Muscle layer of colon (tissue), 2 donors: ENCODE results near the gene DLGAP1.
A peak's percentile ranks its signal among the peaks of the same experiment; 100 is the strongest.

Experiments
- H3K27ac ChIP-seq: one replicate; pipeline ENCODE4 v1.7.0; 2013; ENCODE audit warnings: low read depth, mild to moderate bottlenecking, low read length, moderate library complexity
- H3K27me3 ChIP-seq, 2 donors: one replicate each; pipeline ENCODE4 v1.7.0; 2013; ENCODE audit warnings: low read length in 2 of 2, mild to moderate bottlenecking in 2 of 2; ENCODE audit not compliant: insufficient read depth in 2 of 2, control insufficient read depth in 1 of 2
- H3K36me3 ChIP-seq: one replicate; pipeline ENCODE4 v1.7.0; 2013; ENCODE audit warnings: mild to moderate bottlenecking, low read length; ENCODE audit not compliant: insufficient read depth
- H3K4me1 ChIP-seq: one replicate; pipeline ENCODE4 v1.7.0; 2013; ENCODE audit warnings: mild to moderate bottlenecking, low read length; ENCODE audit not compliant: insufficient read depth
- H3K4me3 ChIP-seq, 2 donors: one replicate each; pipeline ENCODE4 v1.7.0; 2013; ENCODE audit warnings: low read length in 2 of 2, low read depth in 1 of 2, mild to moderate bottlenecking in 1 of 2, moderate library complexity in 1 of 2
- H3K9ac ChIP-seq: one replicate; pipeline ENCODE4 v1.7.0; 2013; ENCODE audit warnings: low read length
- H3K9me3 ChIP-seq: one replicate; pipeline ENCODE4 v1.7.0; 2013; ENCODE audit warnings: mild to moderate bottlenecking, low read length
- donor health status: abdominal sarcoma.
- donor health status: Adenocarcinoma of cecum.

The DLGAP1 gene

DNA sequence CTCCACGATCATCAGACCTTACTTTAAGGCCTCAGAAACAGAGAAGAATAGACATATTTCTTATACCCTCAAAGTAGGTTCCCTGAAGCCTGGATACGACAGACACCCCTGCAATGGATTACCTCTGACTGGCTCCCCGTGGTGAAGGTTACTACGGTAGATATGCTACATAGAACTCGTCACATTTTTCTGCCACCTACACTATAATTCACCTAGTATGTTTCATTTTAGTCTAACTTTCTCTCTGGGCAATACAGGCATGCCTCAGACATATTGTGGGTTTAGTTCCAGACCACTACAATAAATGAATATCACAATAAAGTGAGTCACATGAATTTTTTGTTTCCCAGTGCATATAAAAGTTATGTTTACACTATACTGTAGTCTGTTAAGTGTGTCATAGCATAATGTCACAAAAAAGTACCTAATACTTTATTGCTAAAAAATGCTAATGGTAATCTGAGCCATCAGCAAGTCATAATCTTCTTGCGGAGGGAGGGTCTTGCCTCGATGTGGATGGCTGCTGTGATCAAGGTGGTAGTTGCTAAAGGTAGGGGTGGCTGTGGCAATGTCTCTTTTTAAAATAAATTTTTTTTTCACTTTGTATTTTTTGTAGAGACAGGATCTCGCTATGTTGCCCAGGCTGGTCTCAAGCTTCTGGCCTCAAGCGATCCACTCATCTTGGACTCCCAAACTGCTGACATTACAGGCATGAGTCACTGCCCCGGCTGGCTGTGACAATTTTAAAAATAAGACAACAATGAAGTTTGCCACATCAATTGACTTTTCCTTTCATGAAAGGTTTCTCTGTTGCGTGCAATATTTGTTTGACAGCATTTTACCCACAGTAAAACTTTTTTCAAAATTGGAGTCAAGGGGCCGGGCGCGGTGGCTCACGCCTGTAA is 940.5 kb downstream of the DLGAP1 start:
- no peaks in the 10 kb centered on the region for H3K9me3 ChIP-seq
- no peak overlapping the region for H3K9ac ChIP-seq
- no peak overlapping the region for H3K4me3 ChIP-seq
- H3K27me3 ChIP-seq = no peaks in the 10 kb centered on the region
- H3K36me3 ChIP-seq = no peaks in the 10 kb centered on the region
- no peaks in the 10 kb centered on the region for H3K4me1 ChIP-seq
- no peak overlapping the region for H3K27ac ChIP-seq

DNA sequence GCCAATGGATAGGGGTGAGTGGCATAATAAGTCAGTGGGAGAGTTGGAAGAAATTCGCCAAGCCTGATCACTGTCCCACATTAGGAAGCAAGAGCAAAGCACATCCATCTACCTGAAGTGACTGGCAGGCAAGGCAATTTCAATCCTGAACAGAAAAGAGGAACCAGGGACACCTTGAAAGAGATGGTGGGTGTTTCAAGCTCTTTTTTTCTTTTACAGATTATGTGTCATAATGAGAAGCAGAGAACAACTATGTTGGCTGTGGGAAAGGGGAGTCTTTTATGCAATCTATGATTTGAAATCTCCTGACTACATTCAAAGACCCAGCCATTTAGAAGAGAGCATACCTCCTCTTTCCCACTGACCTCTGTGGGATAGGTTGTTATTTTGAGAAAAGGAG is 941.6 kb downstream of the DLGAP1 start:
- Histone ChIP-seq H3K9me3 (no peaks in the 10 kb centered on the region), H3K36me3 (no peaks in the 10 kb centered on the region), H3K27ac (no peak overlapping the region), H3K4me1 (no peaks in the 10 kb centered on the region), H3K4me3 (no peak overlapping the region), H3K27me3 (no peaks in the 10 kb centered on the region), H3K9ac (no peak overlapping the region)

DNA sequence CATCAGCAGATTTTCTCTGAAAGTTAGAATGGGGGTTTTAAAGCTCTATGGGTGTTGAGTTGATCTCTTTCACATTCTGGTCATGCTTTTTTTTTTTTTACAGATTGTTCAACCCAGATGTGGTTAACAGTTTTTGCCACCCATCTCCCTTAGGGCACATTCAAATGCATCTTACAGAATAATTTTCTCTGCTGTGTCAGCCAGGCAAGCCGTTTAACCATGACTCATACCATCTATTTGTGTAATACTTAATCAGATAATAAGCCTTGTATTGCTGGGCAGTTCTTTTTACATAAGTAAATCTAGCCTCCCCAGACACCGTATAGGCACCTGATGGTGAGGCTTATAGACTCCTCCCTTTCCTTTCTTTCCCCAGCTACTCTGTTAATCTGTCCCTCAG is 943.1 kb downstream of the DLGAP1 start:
- no peaks in the 10 kb centered on the region for H3K9me3 ChIP-seq
- H3K36me3 ChIP-seq = no peaks in the 10 kb centered on the region
- no peaks in the 10 kb centered on the region for H3K4me1 ChIP-seq
- H3K9ac ChIP-seq = no peak overlapping the region
- H3K27me3 ChIP-seq = no peaks in the 10 kb centered on the region
- H3K27ac ChIP-seq = no peak overlapping the region
- no peak overlapping the region for H3K4me3 ChIP-seq

DNA sequence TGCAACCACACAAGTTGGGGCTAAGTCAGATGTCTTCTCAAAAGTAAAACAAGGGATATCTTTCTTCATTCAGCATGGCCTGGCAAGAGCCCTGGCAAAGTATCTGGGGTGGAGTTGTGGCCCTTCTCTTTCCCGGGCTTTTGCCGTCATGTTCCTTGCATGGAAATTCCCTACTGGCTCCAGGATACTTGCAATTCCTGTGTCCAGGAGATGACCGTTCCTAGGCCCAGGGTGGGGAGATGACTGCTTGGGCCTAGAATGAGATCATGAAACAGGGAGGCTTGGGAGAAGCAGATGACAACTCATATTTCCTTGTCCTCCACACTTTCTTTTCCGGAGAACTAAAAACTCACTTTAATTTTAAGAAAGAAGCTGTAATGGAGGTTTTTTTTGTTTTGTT is 944.2 kb downstream of the DLGAP1 start:
- Histone ChIP-seq H3K36me3 (no peaks in the 10 kb centered on the region), H3K27ac (no peak overlapping the region), H3K9me3 (no peaks in the 10 kb centered on the region), H3K4me1 (no peaks in the 10 kb centered on the region), H3K4me3 (no peak overlapping the region), H3K27me3 (no peaks in the 10 kb centered on the region), H3K9ac (no peak overlapping the region)

DNA sequence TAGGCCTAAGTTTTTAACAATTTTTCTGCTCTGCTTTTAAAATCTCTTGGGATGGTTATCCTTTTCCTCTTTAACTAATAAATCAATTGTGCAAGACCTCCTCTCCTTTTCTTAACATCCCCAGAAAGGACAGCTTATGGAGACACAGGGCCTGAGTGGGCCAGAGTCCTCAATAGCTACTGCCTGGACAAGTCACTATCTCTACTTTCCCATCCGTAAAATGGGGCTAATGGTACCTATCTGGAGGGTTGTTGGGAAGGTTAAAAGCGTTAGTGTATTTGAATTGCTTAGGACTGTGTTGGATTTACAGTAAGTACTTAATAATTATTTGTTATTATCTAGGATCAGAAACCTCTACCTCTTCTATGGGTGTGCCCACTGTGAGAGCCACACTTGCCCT is 945.1 kb downstream of the DLGAP1 start:
- Histone ChIP-seq H3K4me1 (no peaks in the 10 kb centered on the region), H3K27me3 (no peaks in the 10 kb centered on the region), H3K9me3 (no peaks in the 10 kb centered on the region), H3K27ac (no peak overlapping the region), H3K4me3 (no peak overlapping the region), H3K9ac (no peak overlapping the region), H3K36me3 (no peaks in the 10 kb centered on the region)

DNA sequence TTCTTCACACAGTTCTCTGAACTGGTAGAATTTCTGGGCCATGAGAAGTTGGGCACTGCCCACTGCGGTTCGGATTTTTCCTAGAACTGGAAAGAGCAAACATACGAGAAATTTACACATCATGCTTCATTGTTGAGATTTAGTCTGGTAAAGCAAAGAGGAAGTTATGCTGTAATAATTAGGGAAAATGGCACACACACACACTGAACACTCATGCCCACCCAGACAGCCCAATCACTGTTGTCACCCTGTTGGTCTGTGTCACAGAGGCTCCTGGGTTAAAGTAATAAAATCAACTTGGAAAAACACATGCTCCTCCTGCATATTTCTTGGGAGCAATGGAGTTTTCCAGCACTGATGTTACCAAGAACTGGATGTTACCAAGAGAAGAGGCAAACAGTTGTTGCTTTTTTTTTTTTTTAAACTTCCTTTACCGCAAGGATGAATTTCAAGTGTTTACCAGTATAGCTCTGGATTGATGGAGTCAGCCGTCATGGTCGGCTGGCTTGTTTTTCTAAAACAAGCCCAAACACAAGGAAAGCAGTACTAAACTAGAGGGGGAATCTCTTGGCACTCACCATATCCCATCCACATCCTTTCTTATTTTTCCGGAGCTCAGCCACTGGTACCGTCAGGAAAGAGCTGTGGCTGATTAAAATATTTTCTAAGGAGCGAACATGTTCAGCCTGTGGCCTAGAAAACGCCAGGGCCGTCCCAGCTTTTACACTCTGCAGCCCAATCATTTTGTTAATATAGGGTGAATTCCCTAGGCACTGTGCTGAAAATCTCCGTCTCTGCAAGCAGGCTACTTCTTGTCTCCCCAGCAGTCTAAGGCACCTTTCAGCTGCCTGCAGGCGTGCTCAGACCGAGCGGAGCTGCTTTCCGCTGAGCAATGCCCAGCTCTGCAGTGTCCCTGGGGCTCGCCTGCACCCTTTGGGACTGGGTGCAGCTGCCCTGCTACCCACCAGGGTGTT is 946.2 kb downstream of the DLGAP1 start:
- no peaks in the 10 kb centered on the region for H3K27me3 ChIP-seq
- no peaks in the 10 kb centered on the region for H3K9me3 ChIP-seq
- H3K27ac ChIP-seq = no peak overlapping the region
- no peaks in the 10 kb centered on the region for H3K4me1 ChIP-seq
- H3K36me3 ChIP-seq = no peaks in the 10 kb centered on the region
- H3K4me3 ChIP-seq = no peak overlapping the region
- H3K9ac ChIP-seq = no peak overlapping the region

DNA sequence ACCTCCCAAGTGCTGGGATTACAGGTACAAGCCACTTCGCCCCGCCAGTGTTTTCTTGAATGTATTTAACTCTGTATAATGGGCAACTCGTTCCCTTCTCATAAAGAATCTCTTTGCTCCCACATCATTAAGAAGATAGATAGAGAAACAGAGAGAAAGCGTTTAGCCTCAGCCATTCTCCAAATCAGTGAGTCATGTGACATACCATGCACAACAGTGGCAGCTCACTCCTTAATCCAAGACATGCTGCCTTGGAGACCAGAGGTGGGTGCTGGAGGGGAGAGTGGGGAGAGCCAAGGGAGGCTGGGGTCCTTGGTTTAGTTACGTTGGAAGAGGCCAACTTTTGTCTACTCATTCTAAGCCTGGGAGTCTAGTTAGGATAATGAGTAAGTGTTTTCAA is 950.5 kb downstream of the DLGAP1 start:
- H3K9me3 ChIP-seq = no peaks in the 10 kb centered on the region
- no peak overlapping the region for H3K9ac ChIP-seq
- H3K4me1 ChIP-seq = peaks cover 5% of the 10 kb centered on the region
- no peaks in the 10 kb centered on the region for H3K36me3 ChIP-seq
- H3K27ac ChIP-seq = no peak overlapping the region
- H3K4me3 ChIP-seq = no peak overlapping the region
- H3K27me3 ChIP-seq = no peaks in the 10 kb centered on the region

DNA sequence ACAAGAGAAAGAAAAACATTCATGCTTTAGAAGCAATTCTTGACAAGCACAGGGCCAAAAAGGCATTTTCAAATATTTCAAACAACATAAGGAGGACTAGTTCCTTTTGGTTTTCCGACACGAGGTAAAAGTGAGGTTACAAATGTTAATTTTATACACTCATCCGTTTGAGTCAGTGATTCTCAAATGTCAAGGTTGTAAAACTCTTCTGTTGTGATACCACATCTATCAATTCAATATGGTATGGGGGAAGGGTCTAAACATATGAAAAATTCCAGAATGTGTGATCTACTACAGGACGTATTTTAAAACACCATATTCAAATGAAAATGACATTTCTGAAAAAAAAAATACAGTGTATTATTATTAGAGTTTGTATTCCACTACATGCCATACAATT is 952.5 kb downstream of the DLGAP1 start:
- Histone ChIP-seq H3K4me1 (peaks cover 10% of the 10 kb centered on the region), H3K4me3 (no peak overlapping the region), H3K27ac (no peak overlapping the region), H3K9me3 (no peaks in the 10 kb centered on the region), H3K9ac (no peak overlapping the region), H3K27me3 (no peaks in the 10 kb centered on the region), H3K36me3 (no peaks in the 10 kb centered on the region)

DNA sequence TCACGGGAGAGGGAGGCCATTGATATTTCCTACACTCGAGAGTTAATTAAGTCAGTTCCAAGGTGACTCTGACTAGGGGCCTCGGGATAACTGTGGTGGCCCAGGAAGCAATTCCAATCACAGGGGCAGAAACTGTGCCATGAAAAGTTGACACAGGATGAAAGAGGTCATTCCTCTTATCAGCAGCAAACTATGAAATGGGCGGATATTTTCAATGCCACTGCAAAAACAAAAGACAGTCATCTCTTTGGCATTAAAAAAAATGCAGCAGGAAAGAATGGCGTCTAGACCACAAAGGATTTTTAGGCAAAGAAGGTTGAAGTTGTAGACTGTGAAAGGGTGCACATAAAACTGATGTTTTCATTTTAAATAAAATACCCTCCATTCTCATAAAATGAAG is 955.1 kb downstream of the DLGAP1 start:
- Histone ChIP-seq H3K4me3 (peak overlapping the region in 1 of 2 donors; percentile 60), H3K27ac (no peak overlapping the region), H3K9ac (no peak overlapping the region), H3K9me3 (no peaks in the 10 kb centered on the region), H3K36me3 (no peaks in the 10 kb centered on the region), H3K4me1 (peaks cover 10% of the 10 kb centered on the region), H3K27me3 (no peaks in the 10 kb centered on the region)

DNA sequence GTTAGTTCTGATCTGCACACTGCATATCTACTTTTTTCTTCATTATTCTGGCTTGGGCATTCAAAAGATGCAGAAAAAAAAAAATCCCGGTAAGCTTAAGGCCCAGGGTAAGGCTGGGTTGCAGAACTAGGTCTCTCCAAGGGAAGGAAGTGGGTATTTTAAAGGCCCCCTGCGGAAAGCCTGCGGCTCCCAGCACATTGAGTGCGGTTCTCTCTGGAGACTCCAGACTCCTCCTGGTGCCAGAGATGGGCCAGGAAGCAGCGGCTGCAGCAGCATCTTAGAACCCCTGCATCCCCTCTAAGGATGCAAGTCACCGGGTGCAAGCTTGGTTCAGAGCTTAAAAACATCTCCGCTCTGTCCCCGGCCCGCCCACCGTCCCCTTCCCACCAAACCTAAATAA is 955.6 kb downstream of the DLGAP1 start:
- Histone ChIP-seq H3K9me3 (no peaks in the 10 kb centered on the region), H3K4me1 (peaks cover 10% of the 10 kb centered on the region), H3K36me3 (no peaks in the 10 kb centered on the region), H3K9ac (no peak overlapping the region), H3K4me3 (peak overlapping the region; percentile 44 to 60), H3K27ac (no peak overlapping the region), H3K27me3 (no peaks in the 10 kb centered on the region)

DNA sequence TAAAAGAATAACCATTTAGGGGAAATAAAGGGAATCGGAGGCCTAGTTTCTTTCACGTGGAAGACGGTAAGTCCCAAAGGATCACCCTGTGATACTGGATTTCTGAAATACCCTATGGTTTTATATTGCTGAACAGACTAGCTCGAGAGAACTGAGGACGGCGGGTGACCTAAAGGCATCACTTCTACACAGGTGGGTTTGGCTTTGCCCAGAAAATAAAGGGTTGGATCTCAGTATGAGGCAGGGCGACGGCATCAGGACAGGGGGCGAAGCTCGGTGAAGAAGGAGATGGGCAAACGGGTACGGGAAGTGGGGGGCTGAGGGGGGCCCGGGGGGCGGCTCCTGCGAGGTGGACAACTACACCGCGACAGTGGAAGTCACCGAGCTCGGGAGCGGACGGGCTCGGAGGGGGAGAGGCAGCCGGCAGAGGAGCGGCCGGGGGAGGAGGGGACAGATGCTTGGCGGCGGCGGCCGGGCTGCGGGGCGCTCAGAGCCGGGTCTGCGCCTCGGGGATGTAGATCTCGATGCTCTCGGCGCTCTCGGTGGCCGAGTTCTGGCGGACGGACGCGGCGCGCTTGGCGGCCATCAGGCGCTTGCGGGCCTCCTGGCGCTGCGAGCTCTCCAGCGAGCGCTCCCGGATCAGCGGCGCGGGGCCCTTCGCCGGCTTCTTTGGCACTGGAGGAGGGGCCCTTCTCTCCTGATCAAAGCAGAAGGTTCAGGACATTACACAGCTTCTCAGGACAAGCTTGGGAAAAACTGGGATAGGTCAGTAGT is 956.2 kb downstream of the DLGAP1 start:
- Histone ChIP-seq H3K36me3 (no peaks in the 10 kb centered on the region), H3K4me1 (peaks cover 10% of the 10 kb centered on the region), H3K27me3 (no peaks in the 10 kb centered on the region), H3K9ac (no peak overlapping the region), H3K4me3 (peak overlapping the region; percentile 44 to 60), H3K27ac (no peak overlapping the region), H3K9me3 (no peaks in the 10 kb centered on the region)
